HL-60 (cell line): ENCODE data around the gene TBL3.

Experiments
- CTCF ChIP-seq: IDR thresholded peaks from one replicate; pipeline ENCODE4 v1.5.1; 2011; ENCODE audit warnings: low read length, control low read depth, inconsistent platforms; ENCODE audit not compliant: insufficient read depth
- POLR2AphosphoS5 ChIP-seq: IDR thresholded peaks from 2 replicates; pipeline ENCODE4 v1.6.1; 2012; ENCODE audit warnings: low read depth
- SPI1 ChIP-seq: IDR thresholded peaks from 2 replicates; pipeline ENCODE4 v1.6.1; 2012; ENCODE audit warnings: low read depth, mild to moderate bottlenecking, borderline replicate concordance

GRCh38 chr16:2009164-2009711, 37.4 kb downstream of the TBL3 start:
- TF ChIP-seq CTCF (no peak), POLR2AphosphoS5 (no peak), SPI1 (no peak)
